Osteoblast (primary cell): ENCODE data around the gene C1orf159. TPM values are rescaled to one million over a fixed set of nuclear protein-coding genes. Genes with fewer than 3 reads are reported as not detected.

Experiments
- DNase-seq: peaks from one replicate; pipeline ENCODE4 v3.0.0; 2011; ENCODE audit warnings: low spot score, mixed read lengths; ENCODE audit not compliant: insufficient read length; ENCODE audit errors: missing footprints
- H2AFZ ChIP-seq: 2 replicates; pipeline ENCODE4 v1.6.0; 2011; ENCODE audit warnings: mild to moderate bottlenecking, low read length
- H3K27ac ChIP-seq: 2 replicates; pipeline ENCODE4 v1.5.1; 2011; ENCODE audit warnings: mild to moderate bottlenecking, low read depth, low read length, moderate library complexity
- H3K27me3 ChIP-seq: 2 replicates; pipeline ENCODE4 v1.6.0; 2012; ENCODE audit warnings: mild to moderate bottlenecking, control low read depth, inconsistent platforms, low read length, moderate library complexity; ENCODE audit not compliant: insufficient read depth
- H3K36me3 ChIP-seq: 2 replicates; pipeline ENCODE4 v1.5.1; 2011; ENCODE audit warnings: mild to moderate bottlenecking, low read length, control low read depth, moderate library complexity; ENCODE audit not compliant: insufficient read depth
- H3K4me1 ChIP-seq: 2 replicates; pipeline ENCODE4 v1.5.1; 2011; ENCODE audit warnings: mild to moderate bottlenecking, low read length, control low read depth, moderate library complexity; ENCODE audit not compliant: insufficient read depth
- H3K4me2 ChIP-seq: 2 replicates; pipeline ENCODE4 v1.6.0; 2011; ENCODE audit warnings: mild to moderate bottlenecking, low read length; ENCODE audit not compliant: insufficient read depth
- H3K4me3 ChIP-seq: fragments of 200-600 bp; sonication (generic); 3 replicates; pipeline ENCODE4 v1.5.1; 2012; ENCODE audit warnings: mild to moderate bottlenecking, low read length, inconsistent platforms; ENCODE audit not compliant: insufficient read depth
- H3K79me2 ChIP-seq: 2 replicates; pipeline ENCODE4 v1.6.0; 2012; ENCODE audit warnings: mild to moderate bottlenecking, low read length, control low read depth, inconsistent platforms; ENCODE audit not compliant: insufficient read depth
- H3K9me3 ChIP-seq: 2 replicates; pipeline ENCODE4 v1.5.1; 2011; ENCODE audit warnings: low read depth, low read length, control low read depth
- H4K20me1 ChIP-seq: 2 replicates; pipeline ENCODE4 v1.6.0; 2012; ENCODE audit warnings: mild to moderate bottlenecking, low read length, control low read depth; ENCODE audit not compliant: insufficient read depth
- total RNA-seq: library from RNA; depleted of rRNA; stranded (reverse); fragments of >200 nt; gene quantifications from 2 replicates; pipeline ENCODE4 v1.2.3, GENCODE V29; 2012
- TF ChIP-seq, protein P1 (sequence below): IDR thresholded peaks from 2 replicates; pipeline ENCODE4 v1.5.1; 2011; ENCODE audit warnings: mild to moderate bottlenecking, low read depth, low read length, moderate library complexity; ENCODE audit errors: extremely low read depth

The C1orf159 gene
- total RNA-seq, 1 donor = 5.4 TPM

DNA sequence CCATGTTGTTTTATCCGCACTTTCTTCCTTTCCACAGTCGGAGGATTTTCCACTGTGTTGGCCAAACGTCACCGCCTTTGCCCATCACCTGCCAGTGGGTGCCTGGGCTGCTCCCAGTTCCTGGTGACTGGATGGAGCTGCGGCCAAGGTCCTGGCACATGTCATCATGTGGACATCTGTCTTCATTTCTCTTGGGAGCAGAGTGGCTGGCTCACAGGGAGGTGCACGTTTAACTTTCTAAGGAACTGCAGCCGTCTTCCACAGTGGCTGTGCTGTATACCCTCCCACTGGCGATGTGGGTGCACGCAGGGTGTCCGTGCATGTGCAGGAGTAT lies 22.3 kb downstream of the C1orf159 start:
- Histone ChIP-seq H3K4me3 (no peak overlapping the region), H2AFZ (no peak overlapping the region), H4K20me1 (peaks cover 2% of the 10 kb centered on the region), H3K4me1 (no peaks in the 10 kb centered on the region), H3K27ac (no peak overlapping the region), H3K9me3 (no peaks in the 10 kb centered on the region), H3K79me2 (no peaks in the 10 kb centered on the region), H3K4me2 (no peak overlapping the region), H3K27me3 (no peaks in the 10 kb centered on the region), H3K36me3 (no peaks in the 10 kb centered on the region)
- peak; percentile 66 for DNase-seq
- TF ChIP-seq, protein P1, sequence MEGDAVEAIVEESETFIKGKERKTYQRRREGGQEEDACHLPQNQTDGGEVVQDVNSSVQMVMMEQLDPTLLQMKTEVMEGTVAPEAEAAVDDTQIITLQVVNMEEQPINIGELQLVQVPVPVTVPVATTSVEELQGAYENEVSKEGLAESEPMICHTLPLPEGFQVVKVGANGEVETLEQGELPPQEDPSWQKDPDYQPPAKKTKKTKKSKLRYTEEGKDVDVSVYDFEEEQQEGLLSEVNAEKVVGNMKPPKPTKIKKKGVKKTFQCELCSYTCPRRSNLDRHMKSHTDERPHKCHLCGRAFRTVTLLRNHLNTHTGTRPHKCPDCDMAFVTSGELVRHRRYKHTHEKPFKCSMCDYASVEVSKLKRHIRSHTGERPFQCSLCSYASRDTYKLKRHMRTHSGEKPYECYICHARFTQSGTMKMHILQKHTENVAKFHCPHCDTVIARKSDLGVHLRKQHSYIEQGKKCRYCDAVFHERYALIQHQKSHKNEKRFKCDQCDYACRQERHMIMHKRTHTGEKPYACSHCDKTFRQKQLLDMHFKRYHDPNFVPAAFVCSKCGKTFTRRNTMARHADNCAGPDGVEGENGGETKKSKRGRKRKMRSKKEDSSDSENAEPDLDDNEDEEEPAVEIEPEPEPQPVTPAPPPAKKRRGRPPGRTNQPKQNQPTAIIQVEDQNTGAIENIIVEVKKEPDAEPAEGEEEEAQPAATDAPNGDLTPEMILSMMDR = no peak

DNA sequence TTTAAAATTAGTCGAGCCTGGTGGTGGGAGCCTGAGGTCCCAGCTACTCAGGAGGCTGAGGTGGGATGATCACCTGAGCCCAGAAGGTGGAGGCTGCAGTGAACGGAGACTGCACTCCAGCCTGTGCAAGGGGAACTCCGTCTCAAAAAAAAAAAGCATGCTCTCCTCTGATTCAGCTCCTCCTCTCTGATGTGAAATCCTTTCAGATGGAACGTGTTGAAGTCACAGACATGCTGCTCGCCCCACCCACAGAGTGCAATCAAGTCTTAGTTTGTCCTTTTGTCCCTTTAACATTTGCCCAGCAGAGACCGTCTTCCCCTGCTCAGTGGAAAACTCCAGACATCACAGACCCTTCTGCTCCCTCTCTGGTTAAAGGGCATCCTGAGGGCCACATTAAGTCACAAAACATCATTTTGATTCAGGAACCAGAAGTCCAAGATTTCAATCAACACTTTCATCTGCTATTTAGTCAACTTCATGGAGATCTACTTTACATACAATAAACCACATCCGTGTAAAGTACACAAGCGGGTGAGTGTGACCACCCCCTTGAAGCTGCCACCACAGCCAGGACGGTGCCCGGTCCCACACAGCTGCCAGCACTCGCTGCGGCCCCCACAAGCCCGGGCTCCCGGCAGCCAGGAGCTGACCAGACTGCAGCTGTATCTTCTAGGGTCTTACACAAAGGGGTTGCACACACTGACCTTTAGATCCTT lies 22.8 kb downstream of the C1orf159 start:
- Histone ChIP-seq H3K36me3 (no peaks in the 10 kb centered on the region), H4K20me1 (peaks cover 2% of the 10 kb centered on the region), H3K4me1 (no peaks in the 10 kb centered on the region), H3K27ac (no peak overlapping the region), H3K9me3 (no peaks in the 10 kb centered on the region), H3K79me2 (no peaks in the 10 kb centered on the region), H3K4me2 (no peak overlapping the region), H3K27me3 (no peaks in the 10 kb centered on the region), H2AFZ (no peak overlapping the region), H3K4me3 (no peak overlapping the region)
- TF ChIP-seq, protein P1 = no peak
- DNase-seq = peak; percentile 73

DNA sequence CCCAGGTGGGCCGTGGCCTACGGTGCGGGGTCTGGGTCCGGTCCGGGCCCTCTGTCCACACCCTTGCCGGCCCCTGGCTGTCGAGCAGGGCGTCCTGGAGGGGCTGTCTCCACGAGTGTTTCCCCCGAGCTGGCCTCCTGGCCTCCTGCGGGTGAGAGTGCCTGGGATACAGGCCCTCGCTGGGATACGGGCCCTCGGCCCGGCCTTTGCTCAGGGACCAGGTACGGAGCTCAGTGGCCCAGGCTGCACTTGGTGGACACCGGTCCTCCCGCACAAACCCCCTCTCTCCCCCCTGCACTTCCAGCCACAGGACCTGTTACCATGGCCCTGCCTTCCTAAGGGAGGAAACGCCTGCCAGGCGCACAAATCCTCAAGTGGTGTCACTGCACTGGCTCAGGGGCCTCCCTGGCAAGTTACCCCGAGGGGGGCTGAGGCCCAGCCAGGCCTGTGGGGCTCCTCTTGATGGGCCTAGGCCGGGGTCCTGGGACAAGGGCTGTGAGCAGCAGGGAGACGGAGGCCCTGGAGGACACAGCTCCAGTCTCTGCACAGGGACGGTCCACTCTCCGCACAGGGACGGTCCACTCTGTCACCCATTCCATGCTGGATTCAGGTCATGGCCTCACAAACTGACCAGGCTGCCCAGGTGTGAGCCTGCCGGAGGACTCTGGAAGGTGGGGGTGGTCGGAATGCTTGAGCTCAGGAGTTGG lies 23.6 kb downstream of the C1orf159 start:
- TF ChIP-seq, protein P1 = no peak
- Histone ChIP-seq H4K20me1 (peaks cover 2% of the 10 kb centered on the region), H2AFZ (no peak overlapping the region), H3K9me3 (no peaks in the 10 kb centered on the region), H3K4me3 (no peak overlapping the region), H3K4me2 (no peak overlapping the region), H3K36me3 (no peaks in the 10 kb centered on the region), H3K4me1 (no peaks in the 10 kb centered on the region), H3K27ac (no peak overlapping the region), H3K27me3 (no peaks in the 10 kb centered on the region), H3K79me2 (no peaks in the 10 kb centered on the region)
- no peak for DNase-seq

DNA sequence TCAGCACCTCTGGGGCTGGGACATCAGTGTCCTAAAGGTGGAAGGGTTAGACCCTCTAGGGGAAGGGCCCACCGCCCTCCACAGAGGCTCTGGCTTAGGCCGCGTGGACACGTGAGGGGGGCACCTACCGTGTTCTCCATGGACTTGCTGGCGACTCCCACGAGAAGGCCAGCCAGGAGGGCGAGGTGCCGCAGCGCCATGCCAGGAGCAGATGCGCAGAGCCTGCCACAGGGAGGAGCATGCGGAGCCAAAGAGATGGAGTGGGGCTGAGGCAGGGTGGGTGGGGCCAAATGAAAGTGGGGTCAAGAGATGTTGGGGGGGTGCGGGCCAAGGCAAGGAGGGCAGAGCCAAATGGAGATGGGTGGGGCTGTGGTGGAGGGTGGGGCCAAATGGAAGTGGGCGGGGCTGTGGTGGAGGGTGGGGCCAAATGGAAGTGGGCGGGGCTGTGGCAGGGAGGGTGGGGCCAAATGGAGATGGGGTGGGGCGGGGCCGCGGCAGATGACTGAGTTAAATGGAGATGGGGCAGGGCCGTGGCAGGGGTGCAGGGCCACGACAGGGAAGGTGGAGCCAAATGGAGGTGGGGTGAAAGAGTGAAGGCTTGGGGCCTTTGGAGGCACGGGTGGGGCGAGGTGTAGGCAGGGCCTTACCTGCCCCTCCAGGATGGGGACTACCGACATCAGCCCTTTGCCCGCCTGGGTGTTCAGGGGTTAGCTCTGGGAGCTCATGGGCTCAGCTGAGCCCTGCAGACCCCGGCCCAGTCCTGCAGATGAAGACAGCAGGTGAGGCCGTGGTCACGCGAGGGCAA lies 24.3 kb downstream of the C1orf159 start:
- Histone ChIP-seq H3K79me2 (no peaks in the 10 kb centered on the region), H3K27me3 (no peaks in the 10 kb centered on the region)

More for the DNA sequence above, 24.3 kb downstream of the C1orf159 start:
- Histone ChIP-seq H3K4me3 (no peak overlapping the region), H3K27ac (no peak overlapping the region), H3K4me2 (no peak overlapping the region), H3K9me3 (no peaks in the 10 kb centered on the region), H3K4me1 (no peaks in the 10 kb centered on the region), H4K20me1 (peaks cover under 1% of the 10 kb centered on the region), H2AFZ (no peak overlapping the region), H3K36me3 (no peaks in the 10 kb centered on the region)
- peak; percentile 83 for DNase-seq
- TF ChIP-seq, protein P1 = no peak
